B cell (primary cell): Measurements from ENCODE around the gene TEX51. TPM values are rescaled to one million over a fixed set of nuclear protein-coding genes. Genes with fewer than 3 reads are reported as not detected.

Experiments used
- ATAC-seq: fragments of 200-7000 bp; cut with Tn5 transposase; one replicate; pipeline ENCODE4 v1.10.0; 2021; ENCODE audit warnings: low read depth, mild to moderate bottlenecking, moderate number of reproducible peaks, moderate library complexity
- CTCF ChIA-PET: fragments of 350-600 bp; sonication (Branson Sonifier 250); formaldehyde crosslinking; loops from one replicate; lab custom pipeline; 2021; ENCODE audit warnings: antibody characterized with exemption, inconsistent platforms; lab: Charles Lee
- POLR2A ChIA-PET: fragments of 350-600 bp; sonication (Branson Sonifier 250); formaldehyde crosslinking; loops from one replicate; lab custom pipeline; 2021; ENCODE audit warnings: antibody characterized with exemption; lab: Charles Lee
- DNase-seq: peaks from one replicate; pipeline ENCODE4 v3.0.0; 2013
- H2AFZ ChIP-seq: 2 replicates; pipeline ENCODE4 v1.6.1; 2012; ENCODE audit warnings: mild to moderate bottlenecking, low read depth, low read length; ENCODE audit not compliant: insufficient read depth, poor library complexity, severe bottlenecking
- H3K27ac ChIP-seq, 2 donors: 1 replicate in 1 of 2; 2 replicates in 1 of 2; pipeline ENCODE4 v1.5.1; 2012 to 2013; ENCODE audit warnings: low read length in 2 of 2, mild to moderate bottlenecking in 2 of 2, moderate library complexity in 1 of 2
- H3K27me3 ChIP-seq, 4 experiments: fragments of 200-600 bp in 1 of 4; sonication (generic) in 1 of 4; replicated peaks in 1 of 4; 1 replicate in 2 of 4; 2 replicates in 2 of 4; pipeline versions ENCODE4 v1.6.1 to v1.7.0; 2013 to 2016; ENCODE audit warnings: low read length in 3 of 4, mild to moderate bottlenecking in 2 of 4, mixed read lengths in 1 of 4, moderate library complexity in 1 of 4; ENCODE audit not compliant: insufficient read depth in 4 of 4, control insufficient read depth in 3 of 4; ENCODE audit errors: control extremely low read depth in 1 of 4
- H3K36me3 ChIP-seq, 2 experiments: replicated peaks in 1 of 2; 1 replicate in 1 of 2; 2 replicates in 1 of 2; pipeline versions ENCODE4 v1.6.1 to v1.7.1; 2013; ENCODE audit warnings: low read length in 1 of 2; ENCODE audit not compliant: insufficient read depth in 2 of 2, control insufficient read depth in 1 of 2; ENCODE audit errors: control extremely low read depth in 1 of 2, extremely low read depth in 1 of 2
- H3K4me1 ChIP-seq, 2 donors: fragments of 200-600 bp in 1 of 2; sonication (generic) in 1 of 2; 1 replicate in 1 of 2; 2 replicates in 1 of 2; pipeline versions ENCODE4 v1.5.1 to v1.6.1; 2013 to 2017; ENCODE audit warnings: low read length in 2 of 2; ENCODE audit not compliant: control insufficient read depth in 2 of 2, insufficient read depth in 2 of 2
- H3K4me2 ChIP-seq: replicated peaks from 2 replicates; pipeline ENCODE3; 2012; ENCODE audit warnings: mild to moderate bottlenecking, low read depth, low read length; ENCODE audit not compliant: poor library complexity, severe bottlenecking
- H3K4me3 ChIP-seq, 5 experiments: fragments of 200-600 bp in 1 of 5; sonication (generic) in 1 of 5; 1 replicate in 3 of 5; 2 replicates in 2 of 5; pipeline versions ENCODE4 v1.5.1 to v1.7.0; 2011 to 2016; ENCODE audit warnings: low read length in 4 of 5, mild to moderate bottlenecking in 4 of 5, low read depth in 2 of 5, control low read depth in 1 of 5, moderate library complexity in 1 of 5; ENCODE audit not compliant: insufficient read depth in 1 of 5; ENCODE audit errors: control extremely low read depth in 1 of 5, extremely low read depth in 1 of 5
- H3K79me2 ChIP-seq: fragments of 200-600 bp; sonication (generic); one replicate; pipeline ENCODE4 v1.6.0; 2016; ENCODE audit warnings: low read length; ENCODE audit not compliant: control insufficient read depth, insufficient read depth
- H3K9ac ChIP-seq: fragments of 200-600 bp; sonication (generic); 2 replicates; pipeline ENCODE4 v1.6.1; 2017; ENCODE audit warnings: mild to moderate bottlenecking, low read length, moderate library complexity
- H3K9me3 ChIP-seq, 3 donors: one replicate each; pipeline versions ENCODE4 v1.6.1 to v1.7.1; 2013; ENCODE audit warnings: low read length in 2 of 3; ENCODE audit not compliant: control insufficient read depth in 2 of 3, insufficient read depth in 1 of 3; ENCODE audit errors: control extremely low read depth in 1 of 3
- H4K20me1 ChIP-seq: 2 replicates; pipeline ENCODE4 v1.6.0; 2012; ENCODE audit warnings: mild to moderate bottlenecking, low read length; ENCODE audit not compliant: insufficient read depth, control insufficient read depth, poor library complexity, severe bottlenecking
- H3K27ac Mint-ChIP-seq: one replicate; pipeline ENCODE4 v1.8.0; 2021; ENCODE audit warnings: mixed read lengths
- H3K27me3 Mint-ChIP-seq: one replicate; pipeline ENCODE4 v1.8.0; 2021; ENCODE audit warnings: mixed read lengths
- H3K4me1 Mint-ChIP-seq: one replicate; pipeline ENCODE4 v1.8.0; 2021; ENCODE audit warnings: mixed read lengths
- H3K4me3 Mint-ChIP-seq: one replicate; pipeline ENCODE4 v1.8.0; 2021; ENCODE audit warnings: mixed read lengths
- H3K9me3 Mint-ChIP-seq: one replicate; pipeline ENCODE4 v1.8.0; 2022; ENCODE audit warnings: mixed read lengths; ENCODE audit not compliant: insufficient read depth
- CTCF ChIP-seq: fragments of 200-600 bp; IDR thresholded peaks from one replicate; pipeline ENCODE4 v1.8.0; 2022; ENCODE audit warnings: antibody characterized with exemption, mild to moderate bottlenecking
- EZH2 ChIP-seq: IDR thresholded peaks from 2 replicates; pipeline ENCODE4 v1.6.1; 2012; ENCODE audit warnings: borderline replicate concordance, low read depth, mild to moderate bottlenecking, moderate library complexity, low read length; ENCODE audit not compliant: insufficient read depth, poor library complexity, severe bottlenecking
- WGBS: methylation state at CpG from one replicate; pipeline ENCODE4 v1.1.5; 2013; ENCODE audit warnings: missing lambda C conversion rate; ENCODE audit not compliant: insufficient coverage; 5-methylcytosine and 5-hydroxymethylcytosine counted together
- intact Hi-C: fragments of 100-400 bp; cut with micrococcal nuclease; formaldehyde crosslinking; loops from one replicate; pipeline ENCODE4 v1.10.0; 2022
- polyA plus RNA-seq: library from polyadenylated mRNA; depleted of rRNA; stranded (reverse); fragments of >200 nt; gene quantifications from 2 replicates; pipeline ENCODE4 v1.2.3, GENCODE V29; 2012
- total RNA-seq, 2 donors: library from RNA; stranded (reverse); fragments of 120-200 nt in 1 of 2; gene quantifications; 1 replicate in 1 of 2; 2 replicates in 1 of 2; pipeline versions ENCODE4 v1.2.3 to v1.2.4, GENCODE V29; 2013 to 2022

The TEX51 gene
- total and polyA plus RNA-seq, 2 donors (not counting 1 experiment from before 2014, with no cell fraction given): not detected

GRCh38 chr2:126880817-126881216 is 17.9 kb upstream of the TEX51 start:
- no peak for TF ChIP-seq EZH2
- no peak for TF ChIP-seq CTCF
- 80% methylated on average over 2 of the region's 4 CpGs for WGBS
- Histone ChIP-seq H3K79me2 (no peaks in the 10 kb centered on the region), H4K20me1 (no peaks in the 10 kb centered on the region), H3K36me3 (no peaks in the 10 kb centered on the region), H2AFZ (no peak overlapping the region), H3K4me1 (no peaks in the 10 kb centered on the region), H3K4me3 (no peak overlapping the region), H3K27ac (no peak overlapping the region), H3K9me3 (peaks cover 0 to 24% (median 4%) of the 10 kb centered on the region in 3 donors), H3K9ac (no peak overlapping the region), H3K4me2 (no peak overlapping the region), H3K27me3 (peaks cover 0 to 5% (median 0%) of the 10 kb centered on the region in 4 experiments)
- Mint-ChIP-seq H3K4me1 (no peaks in the 10 kb centered on the region), H3K4me3 (no peak overlapping the region), H3K27ac (no peak overlapping the region), H3K27me3 (peaks cover 3% of the 10 kb centered on the region), H3K9me3 (peaks cover under 1% of the 10 kb centered on the region)
- ATAC-seq (no peak), DNase-seq (no peak)
- CTCF ChIA-PET: no interaction called here
- POLR2A ChIA-PET: no interaction called here
- intact Hi-C loops: no loop called here

GRCh38 chr2:126881591-126881990 is 17.1 kb upstream of the TEX51 start:
- POLR2A ChIA-PET: no interaction called here
- Histone ChIP-seq H3K4me3 (no peak overlapping the region), H3K27me3 (peaks cover 0 to 10% (median 0%) of the 10 kb centered on the region in 4 experiments), H3K4me2 (no peak overlapping the region), H3K79me2 (no peaks in the 10 kb centered on the region), H2AFZ (no peak overlapping the region), H3K27ac (no peak overlapping the region), H3K9me3 (peaks cover 0 to 18% (median 0%) of the 10 kb centered on the region in 3 donors), H4K20me1 (no peaks in the 10 kb centered on the region), H3K9ac (no peak overlapping the region), H3K36me3 (no peaks in the 10 kb centered on the region), H3K4me1 (peaks cover 3 to 4% of the 10 kb centered on the region in 2 donors)
- WGBS: 87% methylated on average over 6 of the region's 9 CpGs
- Mint-ChIP-seq H3K4me3 (no peak overlapping the region), H3K4me1 (peaks cover 2% of the 10 kb centered on the region), H3K9me3 (no peaks in the 10 kb centered on the region), H3K27me3 (peaks cover 6% of the 10 kb centered on the region), H3K27ac (no peak overlapping the region)
- intact Hi-C loops: no loop called here
- CTCF ChIA-PET: no interaction called here
- ATAC-seq (no peak), DNase-seq (no peak)
- TF ChIP-seq CTCF: no peak
- no peak for TF ChIP-seq EZH2
